Natural killer cell (primary cell): ENCODE results near the gene PTPMT1. TPM values are rescaled to one million over a fixed set of nuclear protein-coding genes. Genes with fewer than 3 reads are reported as not detected.
"Not testable (repeated sequence)": the region's sequence is repeated elsewhere in the genome, so short reads cannot be mapped to it uniquely, and the experiment has no call there.

Experiments
- ATAC-seq, 3 donors: fragments of 150-1000 bp in 2 of 3; fragments of 200-7000 bp in 1 of 3; cut with Tn5 transposase; 1 replicate in 1 of 3; 2 replicates in 2 of 3; pipeline ENCODE4 v1.10.0; 2021; ENCODE audit warnings: mild to moderate bottlenecking in 2 of 3, moderate library complexity in 2 of 3
- DNase-seq, 2 donors: peaks; one replicate each; pipeline versions ENCODE4 v3.0.0 to v3.0.0-alpha.2; 2013 to 2021; ENCODE audit warnings: mixed read lengths in 1 of 2
- H3K27ac ChIP-seq: one replicate; pipeline ENCODE4 v1.5.1; 2013; ENCODE audit warnings: mild to moderate bottlenecking, low read length
- H3K27me3 ChIP-seq: one replicate; pipeline ENCODE4 v1.6.1; 2013; ENCODE audit warnings: low read length; ENCODE audit not compliant: control insufficient read depth, insufficient read depth
- H3K36me3 ChIP-seq: one replicate; pipeline ENCODE4 v1.6.1; 2013; ENCODE audit warnings: low read length; ENCODE audit not compliant: control insufficient read depth, insufficient read depth
- H3K4me1 ChIP-seq: one replicate; pipeline ENCODE4 v1.6.1; 2013; ENCODE audit warnings: low read length; ENCODE audit not compliant: control insufficient read depth, insufficient read depth
- H3K4me3 ChIP-seq: one replicate; pipeline ENCODE4 v1.5.1; 2013; ENCODE audit warnings: low read length
- H3K9me3 ChIP-seq: one replicate; pipeline ENCODE4 v1.6.1; 2013; ENCODE audit warnings: low read length; ENCODE audit not compliant: control insufficient read depth, insufficient read depth
- H3K27ac Mint-ChIP-seq, 2 donors: one replicate each; pipeline ENCODE4 v1.8.0; 2022; ENCODE audit warnings: mild to moderate bottlenecking in 2 of 2, mixed read lengths in 2 of 2, moderate library complexity in 1 of 2
- H3K27me3 Mint-ChIP-seq, 2 donors: one replicate each; pipeline ENCODE4 v1.8.0; 2022; ENCODE audit warnings: low read depth in 2 of 2, mixed read lengths in 2 of 2
- H3K36me3 Mint-ChIP-seq: one replicate; pipeline ENCODE4 v1.8.0; 2022; ENCODE audit warnings: mixed read lengths
- H3K4me1 Mint-ChIP-seq, 2 donors: one replicate each; pipeline ENCODE4 v1.8.0; 2022; ENCODE audit warnings: mixed read lengths in 2 of 2
- H3K4me3 Mint-ChIP-seq: one replicate; pipeline ENCODE4 v1.8.0; 2022; ENCODE audit warnings: mild to moderate bottlenecking, moderate library complexity, mixed read lengths
- H3K9me3 Mint-ChIP-seq, 2 donors: one replicate each; pipeline ENCODE4 v1.8.0; 2022; ENCODE audit warnings: mixed read lengths in 2 of 2
- CTCF ChIP-seq: fragments of 200-600 bp; IDR thresholded peaks from one replicate; pipeline ENCODE4 v1.8.0; 2022; ENCODE audit warnings: antibody characterized with exemption
- WGBS: methylation state at CpG from one replicate; pipeline ENCODE4 v1.1.7; 2013; ENCODE audit warnings: missing lambda C conversion rate; ENCODE audit not compliant: insufficient coverage; 5-methylcytosine and 5-hydroxymethylcytosine counted together
- intact Hi-C: fragments of 100-400 bp; cut with micrococcal nuclease; formaldehyde crosslinking; loops from one replicate; pipeline ENCODE4 v1.14.2; 2022
- total RNA-seq, 4 donors: library from RNA; stranded (reverse); fragments of 120-200 nt in 1 of 4; gene quantifications; one replicate each; pipeline versions ENCODE4 v1.2.3 to v1.2.4, GENCODE V29; 2013 to 2022

The PTPMT1 gene
- total RNA-seq, 3 donors from 2014 or later (not counting 1 experiment from before 2014, with no cell fraction given): 19.4 to 28.6 (median 20.4) TPM

DNA sequence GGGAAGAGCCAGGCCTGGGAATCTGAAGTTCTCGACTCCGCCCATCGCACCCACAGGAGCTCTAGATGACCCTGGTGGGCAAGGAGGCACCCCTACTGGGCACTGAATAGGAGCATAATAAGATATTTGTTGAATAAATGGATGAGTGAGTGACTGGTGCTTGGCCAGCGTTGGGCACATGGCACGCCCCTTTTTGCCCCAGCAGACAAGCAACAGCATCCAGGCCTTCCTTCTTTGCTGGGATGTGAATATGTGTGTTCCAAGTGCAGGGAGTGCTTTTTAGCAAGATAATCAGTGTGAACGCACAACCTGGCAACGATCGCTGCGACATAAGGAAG, 12.0 kb upstream of the PTPMT1 start:
- no peak for TF ChIP-seq CTCF
- peak; percentile 17 to 38 (median 24) for ATAC-seq
- Mint-ChIP-seq H3K27ac (peak overlapping the region; percentile 91 to 97), H3K27me3 (no peaks in the 10 kb centered on the region), H3K4me3 (peak overlapping the region; percentile 97), H3K36me3 (no peaks in the 10 kb centered on the region), H3K9me3 (no peaks in the 10 kb centered on the region), H3K4me1 (peaks cover 28 to 37% of the 10 kb centered on the region in 2 donors)
- no peaks in the 10 kb centered on the region for H3K9me3 ChIP-seq
- H3K27me3 ChIP-seq: no peaks in the 10 kb centered on the region
- intact Hi-C loops: loop anchor here (5.0 kb wide), 1 partner anchor 36 kb away; no protein-coding TSS in a partner anchor
- H3K36me3 ChIP-seq: no peaks in the 10 kb centered on the region
- no peak for DNase-seq
- peak overlapping the region; percentile 37 for H3K4me3 ChIP-seq
- WGBS: 23% methylated on average over 9 of the region's 9 CpGs
- H3K27ac ChIP-seq: peak overlapping the region; percentile 58
- peaks cover 26% of the 10 kb centered on the region for H3K4me1 ChIP-seq

DNA sequence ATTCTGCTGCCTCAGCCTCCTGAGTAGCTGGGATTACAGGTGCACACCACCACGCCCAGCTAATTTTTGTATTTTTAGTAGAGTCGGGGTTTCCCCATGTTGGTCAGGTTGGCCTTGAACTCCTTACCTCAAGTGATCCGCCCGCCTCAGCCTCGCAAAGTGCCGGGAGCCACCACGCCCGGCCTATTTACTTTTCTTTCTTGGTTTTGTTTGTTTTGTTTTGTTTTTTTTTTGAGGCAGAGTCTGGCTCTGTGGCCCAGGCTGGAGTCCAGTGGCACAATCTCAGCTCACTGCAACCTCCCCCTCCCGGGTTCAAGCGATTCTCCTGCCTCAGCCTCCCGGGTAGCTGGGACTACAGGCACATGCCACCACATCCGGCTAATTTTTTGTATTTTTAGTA, 8.4 kb upstream of the PTPMT1 start:
- H3K4me3 Mint-ChIP-seq, H3K4me3 ChIP-seq, ATAC-seq, intact Hi-C loops, H3K27me3 Mint-ChIP-seq, H3K27me3 ChIP-seq, H3K9me3 ChIP-seq, DNase-seq, H3K36me3 Mint-ChIP-seq, H3K9me3 Mint-ChIP-seq, H3K27ac ChIP-seq, H3K36me3 ChIP-seq, H3K27ac Mint-ChIP-seq: not testable (repeated sequence)
- H3K4me1 ChIP-seq: peaks cover 11% of the 10 kb centered on the region
- H3K4me1 Mint-ChIP-seq: peaks cover 12 to 13% of the 10 kb centered on the region in 2 donors
- WGBS: 96% methylated on average over 10 of the region's 12 CpGs

GRCh38 chr11:47558695-47559094, 6.7 kb upstream of the PTPMT1 start:
- H3K4me3 ChIP-seq: no peak overlapping the region
- Mint-ChIP-seq H3K4me3 (no peak overlapping the region), H3K27ac (no peak overlapping the region), H3K9me3 (no peaks in the 10 kb centered on the region), H3K4me1 (no peaks in the 10 kb centered on the region), H3K36me3 (no peaks in the 10 kb centered on the region), H3K27me3 (no peaks in the 10 kb centered on the region)
- no peaks in the 10 kb centered on the region for H3K9me3 ChIP-seq
- ATAC-seq (no peak), DNase-seq (no peak)
- H3K4me1 ChIP-seq: no peaks in the 10 kb centered on the region
- WGBS: no CpG with 5 or more reads among the region's 1 CpG
- no peaks in the 10 kb centered on the region for H3K27me3 ChIP-seq
- H3K36me3 ChIP-seq: no peaks in the 10 kb centered on the region
- no peak for TF ChIP-seq CTCF
- no peak overlapping the region for H3K27ac ChIP-seq
- intact Hi-C loops: no loop called here

GRCh38 chr11:47560426-47560825, 5.0 kb upstream of the PTPMT1 start:
- peaks cover 10% of the 10 kb centered on the region for H3K4me1 ChIP-seq
- 97% methylated on average over 2 of the region's 2 CpGs for WGBS
- H3K36me3 Mint-ChIP-seq: no peaks in the 10 kb centered on the region
- DNase-seq (no peak), ATAC-seq (no peak)
- TF ChIP-seq CTCF: no peak
- H3K4me1 Mint-ChIP-seq: peaks cover 5 to 8% of the 10 kb centered on the region in 2 donors
- H3K9me3 Mint-ChIP-seq: no peaks in the 10 kb centered on the region
- H3K36me3 ChIP-seq: no peaks in the 10 kb centered on the region
- no peaks in the 10 kb centered on the region for H3K9me3 ChIP-seq
- no peak overlapping the region for H3K27ac Mint-ChIP-seq
- no peak overlapping the region for H3K4me3 Mint-ChIP-seq
- no peak overlapping the region for H3K27ac ChIP-seq
- H3K27me3 Mint-ChIP-seq: no peaks in the 10 kb centered on the region
- no peaks in the 10 kb centered on the region for H3K27me3 ChIP-seq
- H3K4me3 ChIP-seq: no peak overlapping the region
- intact Hi-C loops: no loop called here

DNA sequence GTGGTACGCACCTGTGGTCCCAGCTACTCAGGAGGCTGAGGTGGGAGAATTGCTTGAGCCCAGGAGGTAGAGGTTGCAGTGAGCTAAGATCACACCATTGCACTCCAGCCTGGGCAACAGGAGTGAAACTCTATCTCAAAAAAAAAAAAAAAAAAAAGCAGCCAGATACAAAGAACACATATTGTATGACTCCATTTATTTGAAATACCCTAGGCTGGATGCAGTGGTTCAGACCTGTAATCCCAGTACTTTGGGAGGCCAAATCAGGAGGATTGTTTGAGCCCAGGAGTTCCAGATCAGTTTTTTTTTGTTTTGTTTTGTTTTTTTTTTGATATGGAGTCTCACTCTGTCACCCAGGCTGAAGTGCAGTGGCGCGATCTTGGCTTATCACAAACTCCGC, 3.0 kb upstream of the PTPMT1 start:
- H3K27me3 ChIP-seq, ATAC-seq, H3K4me3 ChIP-seq, H3K27me3 Mint-ChIP-seq, H3K9me3 ChIP-seq, H3K36me3 ChIP-seq, H3K4me3 Mint-ChIP-seq, DNase-seq, intact Hi-C loops, H3K36me3 Mint-ChIP-seq, H3K27ac Mint-ChIP-seq, H3K9me3 Mint-ChIP-seq, H3K27ac ChIP-seq: not testable (repeated sequence)
- H3K4me1 Mint-ChIP-seq: peaks cover 10 to 19% of the 10 kb centered on the region in 2 donors
- H3K4me1 ChIP-seq: peaks cover 19% of the 10 kb centered on the region
- whole genome bisulfite sequencing: 94% methylated on average over 4 of the region's 4 CpGs

DNA sequence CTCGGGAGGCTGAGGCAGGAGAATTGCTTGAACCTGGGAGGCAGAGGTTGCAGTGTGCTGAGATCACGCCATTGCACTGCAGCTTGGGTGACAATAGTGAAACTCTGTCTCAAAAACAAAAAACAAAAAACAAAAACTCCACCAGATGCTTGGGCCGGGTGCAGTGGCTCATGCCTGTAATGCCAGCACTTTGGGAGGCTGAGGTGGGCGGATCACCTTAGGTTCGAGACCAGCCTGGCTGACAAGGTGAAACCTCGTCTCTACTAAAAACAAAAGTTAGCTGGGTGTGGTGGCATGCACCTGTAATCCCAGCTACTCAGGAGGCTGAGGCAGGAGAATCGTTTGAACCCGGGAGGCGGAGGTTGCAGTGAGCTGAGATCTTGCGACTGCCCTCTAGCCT, 1.0 kb upstream of the PTPMT1 start:
- DNase-seq, ATAC-seq, H3K9me3 ChIP-seq, H3K27me3 Mint-ChIP-seq, H3K9me3 Mint-ChIP-seq, H3K27me3 ChIP-seq, intact Hi-C loops, H3K4me3 ChIP-seq, H3K27ac ChIP-seq, H3K4me3 Mint-ChIP-seq, H3K36me3 ChIP-seq, H3K36me3 Mint-ChIP-seq: not testable (repeated sequence)
- WGBS: 95% methylated on average over 10 of the region's 10 CpGs
- Mint-ChIP-seq H3K4me1 (peaks cover 10 to 19% of the 10 kb centered on the region in 2 donors), H3K27ac (peak overlapping the region in 1 of 2 donors; percentile 91)
- peaks cover 19% of the 10 kb centered on the region for H3K4me1 ChIP-seq
